Iris pigment epithelial cell (primary cell): Measurements from ENCODE around the gene ZMYND10.

ENCODE experiments used
- DNase-seq: peaks from one replicate; pipeline ENCODE4 v3.0.0-alpha.2; 2011; ENCODE audit warnings: low read depth

ZMYND10 gene

DNA sequence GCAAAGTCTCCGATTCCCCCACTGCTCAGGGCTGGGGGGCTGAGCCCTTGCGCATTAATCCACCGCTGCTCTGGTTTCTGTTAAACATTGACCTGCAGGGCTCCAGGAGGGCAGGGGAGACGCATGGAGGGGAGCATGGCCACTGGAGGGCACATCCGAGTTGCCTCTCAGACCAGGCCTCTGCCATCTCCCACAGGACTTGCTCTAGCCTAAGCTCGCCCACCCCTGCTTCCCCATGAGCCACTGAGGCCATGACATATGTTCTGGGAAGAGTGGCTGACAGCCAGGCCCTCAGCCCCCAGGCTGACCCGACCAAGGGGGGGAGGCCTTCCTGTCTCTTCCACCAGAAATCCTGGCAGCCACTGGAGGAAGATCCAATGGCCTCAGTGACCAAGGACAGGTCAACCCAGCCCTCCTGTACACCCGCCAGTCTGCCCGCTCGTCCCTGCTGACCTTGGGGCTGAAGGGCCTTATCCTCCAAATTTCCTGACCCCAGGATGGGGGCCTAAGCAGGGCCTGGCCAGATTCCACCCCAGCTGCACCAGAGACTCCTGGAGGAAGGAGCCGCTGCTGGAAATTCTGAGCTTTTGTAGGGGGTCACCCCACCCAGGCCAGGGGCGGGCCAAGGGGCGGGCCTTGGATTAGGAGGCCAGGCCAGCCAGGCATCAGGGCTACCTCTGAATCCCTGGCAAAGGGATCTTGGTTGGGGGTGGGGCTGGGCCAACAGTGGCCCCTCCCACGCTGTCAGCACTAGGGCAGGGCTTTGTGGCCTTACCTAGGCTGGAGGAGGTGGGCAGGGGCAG, 42.3 kb downstream of the ZMYND10 start, which contains the start of gene HYAL1:
Gene HYAL1 (minus strand): TSS at position 562 of the 803 bp plus-strand sequence. CDS start 618 bp downstream, outside the sequence.
- DNase-seq, result no peak

GRCh38 chr3:50302095-50303012, 43.2 kb downstream of the ZMYND10 start:
- DNase-seq, result no peak

DNA sequence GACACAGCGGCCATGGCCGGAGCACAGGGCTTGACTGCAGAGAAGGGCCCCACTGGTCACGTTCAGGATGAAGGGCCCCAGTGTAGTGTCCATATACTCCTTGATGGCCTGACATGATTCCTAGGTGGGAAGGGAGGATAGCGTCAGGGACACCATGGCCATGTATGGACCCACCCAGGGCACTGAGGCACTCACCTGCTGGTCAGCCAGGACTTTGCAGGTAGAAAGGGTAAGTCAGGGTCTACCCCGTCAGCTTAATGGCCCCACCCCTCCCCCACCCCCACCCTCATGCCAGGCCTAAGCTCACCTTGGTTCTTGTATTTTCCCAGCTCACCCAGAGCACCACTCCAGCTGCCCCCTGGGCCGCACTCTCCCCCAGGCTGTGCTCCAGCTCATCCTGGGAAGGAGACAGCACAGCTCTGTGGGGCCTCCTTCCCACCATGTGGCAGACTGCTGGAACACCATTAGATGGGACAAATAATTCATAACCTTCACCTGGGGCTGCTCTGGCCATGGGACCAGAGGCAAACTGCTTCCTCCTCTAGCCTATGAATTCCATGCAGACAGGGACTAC, 44.8 kb downstream of the ZMYND10 start:
- no peak for DNase-seq

DNA sequence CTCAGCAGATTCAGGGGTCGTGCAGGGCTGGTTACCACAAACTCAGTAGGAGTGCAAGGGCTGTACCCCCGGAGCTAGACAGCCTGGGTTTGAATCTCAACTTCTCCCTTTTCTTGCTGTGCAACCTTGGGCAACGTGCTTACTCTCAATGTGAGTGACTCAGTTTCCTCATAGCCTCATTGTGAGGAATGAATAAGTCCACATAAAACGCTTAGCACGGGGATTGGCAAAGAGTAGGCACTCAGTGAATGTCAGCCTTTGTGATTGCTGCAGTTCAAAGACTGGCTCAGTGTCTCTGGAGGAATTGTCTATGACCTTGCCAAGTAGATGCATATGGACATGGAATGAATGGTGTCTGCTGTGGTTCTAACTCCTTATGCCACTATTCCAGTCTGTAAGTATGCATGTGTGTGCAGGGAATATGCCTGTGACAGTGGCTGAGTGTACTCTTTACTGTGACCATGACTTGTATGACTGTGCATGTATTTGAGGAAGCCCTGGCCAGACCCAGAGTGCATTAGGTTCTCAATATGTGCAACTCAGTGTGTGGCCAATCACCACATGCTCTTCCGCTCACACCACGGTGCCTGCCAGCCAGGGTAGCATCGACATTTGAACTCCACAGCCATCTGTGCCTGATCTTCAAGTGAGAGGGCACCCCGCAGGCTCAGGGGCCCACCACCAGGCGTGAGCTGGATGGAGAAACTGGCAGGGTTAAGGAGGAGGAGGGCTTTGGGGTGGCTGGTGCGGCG, 45.4 kb downstream of the ZMYND10 start:
- DNase-seq, result peak; percentile 64

- no peak for DNase-seq
These were observed 45.9 kb downstream of the ZMYND10 start for GRCh38 chr3:50299638-50299928.

DNA sequence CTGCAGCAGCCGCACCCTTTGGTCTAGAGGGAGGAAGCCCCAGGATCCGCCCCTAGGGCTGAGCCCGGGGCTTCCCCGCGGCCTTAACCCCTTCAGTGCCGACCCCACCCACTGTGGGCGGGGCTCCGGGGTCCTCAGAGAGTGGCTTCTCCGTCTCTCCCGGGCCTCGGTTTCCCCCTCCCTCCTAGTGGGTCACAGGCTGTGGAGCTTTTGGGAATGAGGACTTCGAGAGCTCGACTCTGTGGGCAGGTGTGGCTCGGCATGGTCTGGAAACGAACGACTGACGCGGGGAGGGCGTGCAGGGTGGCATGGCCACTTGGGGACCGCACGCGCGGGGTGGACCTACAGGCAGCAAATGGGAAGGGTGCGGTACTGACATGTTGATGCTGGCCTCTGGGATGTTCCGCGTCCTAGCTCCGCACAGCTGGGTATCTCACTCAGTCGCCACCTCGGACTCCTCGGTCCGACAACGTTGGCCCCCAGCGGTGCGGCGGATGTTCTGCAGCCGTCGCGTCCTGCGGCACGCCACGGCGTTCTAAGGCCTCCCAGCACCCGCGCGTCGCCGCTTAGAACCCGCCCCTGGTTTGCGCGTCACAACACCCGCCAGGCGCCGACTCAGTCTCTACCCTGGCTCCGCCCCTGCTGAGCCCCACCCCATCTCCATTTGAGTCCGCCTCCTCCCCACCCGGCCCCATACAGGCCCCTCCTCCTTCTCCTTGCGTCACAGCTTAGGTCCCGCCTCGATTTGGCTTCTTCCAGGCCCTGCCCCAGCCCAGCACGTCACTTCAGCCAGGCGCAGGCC, 46.5 kb downstream of the ZMYND10 start, which contains the start of the genes HYAL3 and NAA80:
Gene HYAL3 (minus strand): TSS at position 570 of the 802 bp plus-strand sequence. CDS start 3,803 bp downstream, outside the sequence.
Gene NAA80 (minus strand): TSS at position 570 of the 802 bp plus-strand sequence. CDS start 1,942 bp downstream, outside the sequence.
- peak; percentile 100 for DNase-seq

GRCh38 chr3:50297896-50298725, 47.4 kb downstream of the ZMYND10 start:
- DNase-seq, result no peak

DNA sequence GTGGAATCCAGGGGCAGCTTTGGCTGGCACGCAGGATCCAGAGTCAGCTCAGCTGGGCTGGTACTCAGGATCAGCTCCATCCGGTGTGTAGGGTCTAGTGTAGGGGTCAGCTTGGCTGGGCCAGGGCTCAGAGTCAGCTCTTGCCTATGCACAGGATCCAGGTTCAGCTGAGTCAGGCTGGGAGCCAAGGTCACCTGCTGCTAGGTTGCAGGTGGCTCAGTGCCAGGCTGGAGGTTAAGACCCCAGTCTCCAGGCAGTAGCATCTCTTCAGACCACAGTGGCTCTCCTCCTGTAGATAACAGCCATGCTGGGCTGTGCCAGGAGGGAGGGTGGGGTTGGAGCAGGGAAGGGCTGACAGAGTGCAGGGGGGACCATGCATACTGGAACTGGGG, 48.2 kb downstream of the ZMYND10 start:
- DNase-seq, result no peak

GRCh38 chr3:50296721-50297383, 48.7 kb downstream of the ZMYND10 start:
- DNase-seq, result no peak

GRCh38 chr3:50295553-50296431, 49.7 kb downstream of the ZMYND10 start:
- DNase-seq, result no peak

DNA sequence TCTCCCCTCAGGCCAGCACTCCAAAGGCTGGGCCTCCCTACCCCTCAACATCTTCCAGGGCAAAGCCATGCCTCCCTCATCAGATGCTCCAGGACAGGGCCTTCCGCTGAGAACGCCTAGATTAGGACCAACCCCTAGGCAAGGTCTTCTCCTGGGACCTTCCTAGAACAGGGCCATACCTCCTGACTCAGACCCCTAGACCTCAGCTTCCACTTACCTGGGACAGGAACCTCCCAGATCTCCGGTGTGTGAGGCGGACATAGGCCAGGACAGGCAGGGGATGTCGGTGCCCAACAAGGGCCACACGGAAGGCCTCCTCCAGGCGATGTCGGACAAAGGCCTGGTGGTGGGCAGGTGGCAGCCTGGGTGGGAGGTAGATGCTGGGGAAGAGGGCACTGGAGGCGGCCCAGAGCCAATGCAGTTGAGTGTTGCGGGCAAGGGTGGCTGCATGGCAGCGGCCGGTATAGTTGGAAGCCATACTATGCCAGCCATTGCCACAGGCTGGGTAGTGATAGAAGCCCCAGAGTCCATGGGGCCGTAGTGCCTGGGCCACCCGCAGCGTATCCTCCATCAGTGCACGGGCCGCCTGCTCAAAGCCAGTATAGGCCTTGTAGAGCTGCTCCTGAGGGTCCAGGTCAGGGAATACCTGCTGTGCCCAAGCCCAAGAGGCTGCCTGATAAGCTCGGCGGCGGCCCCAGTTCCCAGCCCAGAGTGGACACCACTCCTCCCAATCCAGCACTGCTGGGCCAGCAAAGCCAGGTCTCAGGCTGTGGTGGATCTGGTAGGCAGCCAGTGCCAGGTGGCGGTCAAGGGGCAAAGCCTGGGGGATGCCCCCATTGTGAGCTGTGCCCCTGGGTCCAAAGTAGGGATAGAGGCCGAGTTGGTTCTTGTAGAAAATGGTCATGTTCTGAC, 50.8 kb downstream of the ZMYND10 start:
- no peak for DNase-seq

DNA sequence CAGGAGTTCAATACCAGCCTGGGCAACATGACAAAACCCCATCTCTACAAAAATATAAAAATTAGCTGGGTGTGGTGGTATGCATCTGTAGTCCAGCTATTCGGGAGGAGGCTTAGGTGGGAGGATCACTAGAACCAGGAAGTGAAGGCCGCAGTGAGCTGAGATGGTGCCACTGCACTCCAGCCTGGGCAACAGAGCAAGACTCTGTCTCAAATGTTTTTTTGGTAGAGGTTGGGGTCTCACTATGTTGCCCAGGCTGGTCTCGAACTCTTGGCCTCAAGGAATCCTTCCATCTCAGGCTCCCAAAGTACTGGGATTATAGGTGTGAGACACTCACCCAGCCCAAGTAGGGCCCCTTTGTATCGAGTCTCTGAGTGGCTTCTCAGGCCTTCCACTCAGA, 51.4 kb downstream of the ZMYND10 start:
- DNase-seq, result no peak

DNA sequence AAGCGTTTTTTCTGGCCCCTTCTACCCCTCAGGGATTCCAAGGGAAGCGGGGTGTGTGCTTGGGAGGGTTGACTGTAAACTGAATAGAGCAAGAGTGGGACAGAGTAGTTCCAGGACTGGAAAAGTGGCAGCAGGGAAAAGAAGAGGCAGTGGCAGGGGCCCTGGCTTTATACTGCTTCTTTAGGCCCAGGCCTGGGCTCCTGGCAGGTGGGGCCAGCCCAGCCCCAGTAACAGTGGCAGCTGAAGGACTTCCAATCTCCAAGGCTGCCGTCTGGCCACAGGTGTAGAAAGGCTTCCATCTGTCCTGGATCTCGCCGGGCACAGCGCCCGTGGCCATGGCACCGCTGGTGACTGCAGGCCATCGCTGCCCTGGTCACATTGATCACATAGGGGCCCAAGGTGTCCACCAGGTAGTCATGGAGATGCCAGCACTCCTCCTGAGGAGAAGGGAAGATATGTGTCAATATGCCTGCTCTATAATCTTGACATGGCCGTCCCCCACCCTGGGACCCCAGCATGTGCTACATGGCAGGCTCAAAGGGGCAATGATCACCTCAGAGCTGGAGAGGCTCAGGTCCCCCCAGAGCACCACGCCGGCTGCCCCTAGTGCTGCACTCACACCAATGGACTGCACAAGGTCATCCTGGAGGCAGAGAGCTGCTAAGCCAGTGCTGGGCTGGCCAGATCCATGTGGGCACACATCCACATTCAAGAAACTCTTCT, 52.3 kb downstream of the ZMYND10 start:
- DNase-seq, result no peak

GRCh38 chr3:50292159-50293078, 53.1 kb downstream of the ZMYND10 start, which contains the start of gene IFRD2:
IFRD2 (minus strand) TSS chr3:50292429; CDS start chr3:50292274, 155 bp downstream.
- peak; percentile 98 for DNase-seq
